HFFc6 (cell line): ENCODE results near the gene CORO7. TPM values are rescaled to one million over a fixed set of nuclear protein-coding genes. Genes with fewer than 3 reads are reported as not detected.
"Not testable (repeated sequence)": the region's sequence is repeated elsewhere in the genome, so short reads cannot be mapped to it uniquely, and the experiment has no call there.

ENCODE experiments used
- DNase-seq: peaks from one replicate; pipeline ENCODE4 v3.0.0-alpha.2; 2018
- H3K27ac Mint-ChIP-seq: 2 replicates; pipeline ENCODE4 v1.8.0; 2020; ENCODE audit warnings: mild to moderate bottlenecking, mixed read lengths
- H3K27me3 Mint-ChIP-seq: 2 replicates; pipeline ENCODE4 v1.8.0; 2021; ENCODE audit warnings: mild to moderate bottlenecking, moderate library complexity, mixed read lengths; ENCODE audit not compliant: insufficient read depth
- H3K36me3 Mint-ChIP-seq: 2 replicates; pipeline ENCODE4 v1.8.0; 2021; ENCODE audit warnings: low read depth, mixed read lengths
- H3K4me1 Mint-ChIP-seq: 2 replicates; pipeline ENCODE4 v1.8.0; 2020; ENCODE audit warnings: low read depth, mixed read lengths
- H3K4me3 Mint-ChIP-seq: 2 replicates; pipeline ENCODE4 v1.8.0; 2020; ENCODE audit warnings: mild to moderate bottlenecking, moderate library complexity, mixed read lengths
- H3K9me3 Mint-ChIP-seq: 2 replicates; pipeline ENCODE4 v1.8.0; 2020; ENCODE audit warnings: mild to moderate bottlenecking, mixed read lengths
- total RNA-seq, 6 experiments: library from RNA; stranded (reverse); fragmentation: NEBNext Ultra II Directional; extraction: Animal tissue kit (Norgen Biotek cat#: 25700); gene quantifications; 2 replicates in 1 of 6; 3 replicates in 5 of 6; pipeline ENCODE4 v1.2.3, GENCODE V29; 2021
- TF ChIP-seq, protein P1 (sequence below): fragments of 200-600 bp; sonication (generic); IDR thresholded peaks from 2 replicates; pipeline ENCODE4 v1.5.0; 2021; ENCODE audit warnings: antibody characterized with exemption, mild to moderate bottlenecking

Gene CORO7
- total RNA-seq, 6 experiments from 2014 or later: 12.1 to 20.9 (median 17.2) TPM

DNA sequence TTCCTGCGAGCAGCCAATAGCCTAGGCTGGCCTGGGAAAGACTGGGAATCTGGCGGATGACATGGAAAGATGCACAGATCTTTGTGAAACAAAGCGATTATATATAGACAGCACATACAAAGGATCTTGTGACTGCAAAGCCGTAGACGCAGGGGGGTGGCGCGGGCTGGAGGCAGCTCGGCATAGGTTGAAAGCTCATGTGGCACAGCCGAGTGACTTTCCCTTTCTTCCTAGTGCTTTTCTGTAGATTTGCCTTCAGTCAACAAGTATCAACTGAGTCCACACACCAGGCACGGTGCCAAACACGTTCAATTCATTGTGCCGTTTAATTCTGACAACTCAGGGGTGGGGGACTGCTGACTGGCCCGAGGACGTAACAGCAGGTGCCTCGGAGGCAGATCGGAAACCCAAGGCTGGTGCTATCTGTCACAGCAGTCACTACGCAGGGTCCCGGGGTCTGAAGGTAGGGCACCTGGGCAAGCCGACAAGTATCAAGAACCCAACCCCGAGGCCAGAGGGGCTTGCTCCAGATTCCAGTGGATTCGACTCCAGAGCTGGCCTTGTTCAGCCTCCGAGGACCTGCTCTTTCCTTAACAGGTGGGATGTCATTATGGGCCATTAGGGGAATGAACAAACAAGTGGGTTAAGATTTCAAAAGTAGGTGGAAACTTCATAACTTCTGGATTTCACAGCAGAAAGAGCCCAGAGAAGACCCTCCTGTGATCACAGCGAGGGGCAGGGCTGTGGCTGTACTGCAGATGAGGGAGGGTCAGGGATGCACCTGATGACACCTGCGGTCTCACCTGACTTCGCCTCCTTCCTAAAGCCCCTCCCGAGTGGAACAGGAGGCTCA lies 71.2 kb downstream of the CORO7 start:
- DNase-seq: no peak
- TF ChIP-seq, protein P1, sequence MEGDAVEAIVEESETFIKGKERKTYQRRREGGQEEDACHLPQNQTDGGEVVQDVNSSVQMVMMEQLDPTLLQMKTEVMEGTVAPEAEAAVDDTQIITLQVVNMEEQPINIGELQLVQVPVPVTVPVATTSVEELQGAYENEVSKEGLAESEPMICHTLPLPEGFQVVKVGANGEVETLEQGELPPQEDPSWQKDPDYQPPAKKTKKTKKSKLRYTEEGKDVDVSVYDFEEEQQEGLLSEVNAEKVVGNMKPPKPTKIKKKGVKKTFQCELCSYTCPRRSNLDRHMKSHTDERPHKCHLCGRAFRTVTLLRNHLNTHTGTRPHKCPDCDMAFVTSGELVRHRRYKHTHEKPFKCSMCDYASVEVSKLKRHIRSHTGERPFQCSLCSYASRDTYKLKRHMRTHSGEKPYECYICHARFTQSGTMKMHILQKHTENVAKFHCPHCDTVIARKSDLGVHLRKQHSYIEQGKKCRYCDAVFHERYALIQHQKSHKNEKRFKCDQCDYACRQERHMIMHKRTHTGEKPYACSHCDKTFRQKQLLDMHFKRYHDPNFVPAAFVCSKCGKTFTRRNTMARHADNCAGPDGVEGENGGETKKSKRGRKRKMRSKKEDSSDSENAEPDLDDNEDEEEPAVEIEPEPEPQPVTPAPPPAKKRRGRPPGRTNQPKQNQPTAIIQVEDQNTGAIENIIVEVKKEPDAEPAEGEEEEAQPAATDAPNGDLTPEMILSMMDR: no peak
- H3K27me3 Mint-ChIP-seq: peaks cover 7% of the 10 kb centered on the region; the same call in 1 of the 2 replicates
- H3K36me3 Mint-ChIP-seq: no peaks in the 10 kb centered on the region
- H3K27ac Mint-ChIP-seq: no peak overlapping the region
- H3K4me1 Mint-ChIP-seq: peaks cover 9% of the 10 kb centered on the region
- H3K4me3 Mint-ChIP-seq: no peak overlapping the region
- no peaks in the 10 kb centered on the region for H3K9me3 Mint-ChIP-seq

DNA sequence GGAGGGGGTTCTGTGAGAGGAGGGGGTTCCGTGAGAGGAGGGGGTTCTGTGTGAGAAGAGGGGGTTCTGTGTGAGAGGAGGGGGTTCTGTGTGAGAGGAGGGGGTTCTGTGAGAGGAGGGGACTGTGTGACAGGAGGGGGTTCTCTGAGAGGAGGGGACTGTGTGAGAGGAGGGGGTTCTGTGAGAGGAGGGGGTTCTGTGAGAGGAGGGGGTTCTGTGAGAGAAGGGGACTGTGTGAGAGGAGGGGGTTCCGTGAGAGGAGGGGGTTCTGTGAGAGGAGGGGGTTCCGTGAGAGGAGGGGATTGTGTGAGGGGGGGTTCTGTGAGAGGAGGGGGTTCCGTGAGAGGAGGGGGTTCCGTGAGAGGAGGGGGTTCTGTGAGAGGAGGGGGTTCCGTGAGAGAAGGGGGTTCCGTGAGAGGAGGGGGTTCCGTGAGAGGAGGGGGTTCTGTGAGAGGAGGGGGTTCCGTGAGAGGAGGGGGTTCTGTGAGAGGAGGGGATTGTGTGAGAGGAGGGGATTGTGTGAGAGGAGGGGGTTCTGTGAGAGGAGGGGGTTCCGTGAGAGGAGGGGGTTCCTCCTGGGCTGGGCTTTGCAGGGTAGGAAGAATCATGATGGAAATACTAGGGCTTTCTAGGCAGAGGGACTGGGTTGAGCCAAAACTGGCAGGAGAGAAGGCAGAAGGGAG lies 72.0 kb downstream of the CORO7 start:
- not testable (repeated sequence) for H3K9me3 Mint-ChIP-seq, H3K36me3 Mint-ChIP-seq, H3K4me1 Mint-ChIP-seq, H3K27ac Mint-ChIP-seq, H3K4me3 Mint-ChIP-seq, DNase-seq
- peaks cover 11% of the 10 kb centered on the region for H3K27me3 Mint-ChIP-seq

DNA sequence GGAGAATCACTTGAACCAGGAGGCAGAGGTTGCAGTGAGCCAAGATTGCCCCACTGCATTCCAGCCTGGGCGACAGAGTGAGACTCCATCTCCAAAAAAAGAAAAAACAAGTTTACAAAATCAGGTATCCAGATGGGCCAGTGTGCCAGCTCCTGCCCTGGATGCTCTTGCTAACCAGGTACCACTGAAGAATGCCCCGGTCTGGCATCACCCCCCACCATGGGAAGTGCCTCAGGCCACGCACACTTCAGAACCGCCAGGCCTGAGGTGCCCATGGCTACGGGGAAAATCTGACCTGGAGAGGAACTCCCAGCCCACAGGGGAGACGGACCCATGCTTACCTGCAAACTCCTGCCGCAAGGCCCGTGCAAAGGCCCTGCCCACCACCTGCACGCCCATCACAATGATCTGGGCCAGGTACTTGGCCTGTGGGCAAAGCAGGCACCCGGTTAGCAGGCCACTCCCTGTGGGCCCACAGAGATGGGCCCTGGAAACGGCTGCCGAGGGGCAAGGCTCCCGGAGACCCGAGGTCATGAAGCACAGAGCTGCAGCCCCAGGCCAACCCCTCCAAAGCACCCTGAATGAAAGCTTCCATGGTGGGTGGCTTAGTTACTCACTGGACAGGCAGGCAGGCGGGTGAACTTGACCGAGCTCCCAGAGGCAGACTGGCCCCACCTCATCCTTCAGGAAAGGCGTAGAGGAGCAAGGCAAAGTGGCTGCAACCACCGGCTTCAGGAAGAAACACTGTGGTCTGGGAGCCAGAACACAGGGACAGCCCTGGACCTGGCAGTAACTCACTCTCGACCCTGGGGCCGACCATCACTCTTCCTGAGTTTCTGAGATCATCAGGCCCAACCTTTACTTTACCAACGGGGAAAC lies 73.3 kb downstream of the CORO7 start:
- DNase-seq: no peak
- TF ChIP-seq, protein P1: no peak
- H3K36me3 Mint-ChIP-seq: no peaks in the 10 kb centered on the region
- H3K27ac Mint-ChIP-seq: peak overlapping the region; percentile 38; the same call in 1 of the 2 replicates
- peaks cover 3% of the 10 kb centered on the region for H3K4me1 Mint-ChIP-seq
- no peaks in the 10 kb centered on the region for H3K9me3 Mint-ChIP-seq
- peaks cover 12% of the 10 kb centered on the region for H3K27me3 Mint-ChIP-seq
- no peak overlapping the region for H3K4me3 Mint-ChIP-seq

DNA sequence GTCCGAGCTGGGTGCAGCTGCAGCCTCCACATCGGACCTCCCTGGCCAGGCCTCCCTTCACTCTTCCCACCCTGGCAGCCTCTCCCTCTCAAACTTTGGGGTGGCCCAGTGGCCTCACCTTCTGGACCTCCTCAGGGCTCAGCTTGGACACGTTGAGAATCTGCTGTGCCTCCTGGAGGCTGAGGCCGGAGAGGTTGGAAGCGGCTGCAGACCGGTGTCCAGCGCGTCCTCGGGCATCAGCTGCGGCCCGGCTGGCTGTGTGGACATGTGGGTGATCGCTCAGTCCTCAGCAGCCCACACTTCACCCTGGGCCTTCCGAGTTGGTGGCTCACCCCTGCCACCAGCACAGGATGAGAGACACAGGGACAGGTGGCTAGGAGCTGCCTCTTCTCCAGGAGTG lies 75.1 kb downstream of the CORO7 start:
- Mint-ChIP-seq H3K27ac (no peak overlapping the region), H3K36me3 (no peaks in the 10 kb centered on the region), H3K4me1 (no peaks in the 10 kb centered on the region), H3K27me3 (peaks cover 12% of the 10 kb centered on the region), H3K9me3 (no peaks in the 10 kb centered on the region), H3K4me3 (no peak overlapping the region)
- DNase-seq: no peak
- TF ChIP-seq, protein P1: no peak

DNA sequence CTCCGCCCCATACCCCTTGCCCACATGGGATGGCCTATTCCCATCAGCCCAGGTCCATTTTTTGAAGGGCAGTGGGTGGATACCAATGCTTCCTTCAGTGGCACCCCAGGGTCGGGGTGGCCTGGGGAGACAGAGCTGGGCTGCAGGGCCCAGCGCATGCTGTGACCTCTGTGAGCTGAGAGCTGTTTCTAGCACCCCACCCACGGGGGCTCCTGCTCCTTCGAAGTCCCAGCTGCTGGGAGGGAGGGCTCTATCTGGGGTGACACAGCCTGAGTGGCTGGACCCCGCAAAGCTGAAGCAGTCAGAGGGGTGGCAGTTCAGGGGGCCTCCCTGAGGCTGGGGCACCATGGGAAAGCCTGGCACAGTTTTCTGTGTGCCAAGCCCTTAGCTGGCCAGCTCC lies 76.0 kb downstream of the CORO7 start:
- H3K27ac Mint-ChIP-seq: no peak overlapping the region
- H3K36me3 Mint-ChIP-seq: peaks cover 5% of the 10 kb centered on the region; the same call in 1 of the 2 replicates
- H3K4me3 Mint-ChIP-seq: no peak overlapping the region
- H3K9me3 Mint-ChIP-seq: no peaks in the 10 kb centered on the region
- TF ChIP-seq, protein P1: no peak
- DNase-seq: no peak
- peaks cover 12% of the 10 kb centered on the region for H3K27me3 Mint-ChIP-seq
- H3K4me1 Mint-ChIP-seq: no peaks in the 10 kb centered on the region
